HG03280 (cell line): Measurements from ENCODE around the gene TCAIM.

Experiments used
- ATAC-seq: cut with Tn5 transposase; IDR thresholded peaks from one replicate; pipeline ENCODE4 v1.9.1; 2021; ENCODE audit warnings: mild to moderate bottlenecking, moderate library complexity; ENCODE audit not compliant: unreplicated experiment

The TCAIM gene

GRCh38 chr3:44442596-44443309 lies 104.2 kb downstream of the TCAIM start:
- no peak for ATAC-seq

GRCh38 chr3:44444437-44444836 lies 105.9 kb downstream of the TCAIM start:
- ATAC-seq, result no peak

GRCh38 chr3:44444896-44445691 lies 106.5 kb downstream of the TCAIM start:
- no peak for ATAC-seq

- no peak for ATAC-seq
Measured at GRCh38 chr3:44445786-44446185, 107.2 kb downstream of the TCAIM start.

- no peak for ATAC-seq
Measured at GRCh38 chr3:44446929-44447328, 108.4 kb downstream of the TCAIM start.

GRCh38 chr3:44451441-44451840 lies 112.9 kb downstream of the TCAIM start:
- ATAC-seq, result no peak

- ATAC-seq, result no peak
Measured at GRCh38 chr3:44454258-44454657, 115.7 kb downstream of the TCAIM start.

- no peak for ATAC-seq
Measured at GRCh38 chr3:44455318-44455717, 116.8 kb downstream of the TCAIM start.
